Gastrocnemius medialis (tissue), 4 donors: ENCODE measurements around the gene AGXT. TPM values are rescaled to one million over a fixed set of nuclear protein-coding genes. Genes with fewer than 3 reads are reported as not detected.

Source experiments
- ATAC-seq, 2 donors: fragments of 150-250 bp; one replicate each; pipeline ENCODE4 v1.9.1; 2016
- DNase-seq, 2 donors: peaks; one replicate each; pipeline ENCODE4 v3.0.0-alpha.2; 2019
- H3K27ac ChIP-seq, 4 donors: fragments of 200-600 bp; sonication (generic); 1 replicate in 1 of 4; 2 replicates in 3 of 4; pipeline ENCODE4 v1.5.1; 2016 to 2018; ENCODE audit warnings: mild to moderate bottlenecking in 2 of 4, moderate library complexity in 1 of 4
- H3K27me3 ChIP-seq, 3 donors: fragments of 200-600 bp; sonication (generic) in 2 of 3; 1 replicate in 1 of 3; 2 replicates in 2 of 3; pipeline versions ENCODE4 v1.5.1 to v1.6.0; 2016 to 2019; ENCODE audit warnings: mild to moderate bottlenecking in 1 of 3, moderate library complexity in 1 of 3
- H3K36me3 ChIP-seq, 2 donors: fragments of 200-600 bp; sonication (generic) in 1 of 2; one replicate each; pipeline ENCODE4 v1.5.1; 2017 to 2018
- H3K4me1 ChIP-seq, 2 donors: fragments of 200-600 bp; sonication (generic) in 1 of 2; one replicate each; pipeline ENCODE4 v1.5.1; 2016 to 2017; ENCODE audit warnings: mild to moderate bottlenecking in 2 of 2
- H3K4me3 ChIP-seq, 4 donors: fragments of 200-600 bp; sonication (generic) in 3 of 4; 1 replicate in 1 of 4; 2 replicates in 3 of 4; pipeline ENCODE4 v1.5.1; 2016 to 2019; ENCODE audit warnings: mild to moderate bottlenecking in 2 of 4
- H3K9me3 ChIP-seq, 3 donors: fragments of 200-600 bp; sonication (generic) in 2 of 3; 1 replicate in 1 of 3; 2 replicates in 2 of 3; pipeline ENCODE4 v1.5.1; 2016 to 2019
- CTCF ChIP-seq, 5 experiments: fragments of 450-650 bp in 3 of 5; fragments of 200-600 bp in 2 of 5; sonication (generic) in 2 of 5; IDR thresholded peaks in 4 of 5; conservative IDR thresholded peaks in 1 of 5; 1 replicate in 4 of 5; 2 replicates in 1 of 5; pipeline ENCODE4 v1.5.1; 2016 to 2019; ENCODE audit warnings: antibody characterized with exemption in 5 of 5, mild to moderate bottlenecking in 3 of 5, moderate library complexity in 3 of 5
- POLR2A ChIP-seq, 2 donors: fragments of 450-650 bp; IDR thresholded peaks; one replicate each; pipeline ENCODE4 v1.6.1; 2017; ENCODE audit warnings: antibody characterized with exemption in 2 of 2, mild to moderate bottlenecking in 2 of 2, moderate library complexity in 2 of 2
- in situ Hi-C, 4 donors: fragments of 200-750 bp; cut with MboI; loops; one replicate each; pipeline versions ENCODE4 v1.15.0 to v1.8.0; 2017; ENCODE audit warnings: low sequenced_read_pairs in 4 of 4
- intact Hi-C: fragments of 100-400 bp; cut with DNase I; formaldehyde crosslinking; loops from one replicate; pipeline ENCODE4 v1.15.1; 2023; ENCODE audit warnings: low total_unique reads
- total RNA-seq, 4 donors: library from RNA; depleted of rRNA; stranded (reverse); fragments of >200 nt; gene quantifications; one replicate each; pipeline versions ENCODE4 v1.1.0 to v1.2.3, GENCODE V29; 2016

AGXT gene
- total RNA-seq, 4 donors from 2014 or later: 1.7 to 3.3 TPM; not detected in 2

GRCh38 chr2:240898731-240899467 is 30.3 kb downstream of the AGXT start:
- DNase-seq (peak in 1 of 2 donors; percentile 23), ATAC-seq (peak; percentile 71 to 75)
- Histone ChIP-seq H3K27me3 (no peaks in the 10 kb centered on the region), H3K4me1 (peaks cover 6 to 12% of the 10 kb centered on the region in 2 donors), H3K27ac (peak overlapping the region in 3 of 4 donors; percentile 25 to 46 (median 39)), H3K9me3 (no peaks in the 10 kb centered on the region), H3K4me3 (no peak overlapping the region), H3K36me3 (no peaks in the 10 kb centered on the region)
- no peak for TF ChIP-seq CTCF (IDR thresholded peaks at IDR 0.05 in 4 of 5, conservative IDR thresholded peaks at IDR 0.05 in 1 of 5)
- no peak for TF ChIP-seq POLR2A (IDR thresholded peaks at IDR 0.05)
- intact Hi-C loops: no loop called here
- in situ Hi-C loops: no loop called here

GRCh38 chr2:240899468-240899865 is 30.8 kb downstream of the AGXT start:
- no peak for ATAC-seq
- Histone ChIP-seq H3K4me3 (no peak overlapping the region), H3K27me3 (no peaks in the 10 kb centered on the region), H3K9me3 (no peaks in the 10 kb centered on the region), H3K36me3 (no peaks in the 10 kb centered on the region), H3K27ac (no peak overlapping the region), H3K4me1 (peaks cover 6 to 12% of the 10 kb centered on the region in 2 donors)
- TF ChIP-seq POLR2A (IDR thresholded peaks at IDR 0.05): no peak
- TF ChIP-seq CTCF (IDR thresholded peaks at IDR 0.05 in 4 of 5, conservative IDR thresholded peaks at IDR 0.05 in 1 of 5): no peak
- in situ Hi-C loops (no loop called here), intact Hi-C loops (no loop called here)
- no peak for DNase-seq

- ATAC-seq (no peak), DNase-seq (no peak)
Observed at GRCh38 chr2:240900141-240900860, 31.7 kb downstream of the AGXT start.

GRCh38 chr2:240901986-240902614 is 33.5 kb downstream of the AGXT start:
- no peak overlapping the region for H3K27ac ChIP-seq
- H3K36me3 ChIP-seq: no peaks in the 10 kb centered on the region
- intact Hi-C loops (no loop called here), in situ Hi-C loops (no loop called here)
- ATAC-seq (no peak), DNase-seq (no peak)
- TF ChIP-seq POLR2A (IDR thresholded peaks at IDR 0.05): no peak
- TF ChIP-seq CTCF (IDR thresholded peaks at IDR 0.05 in 4 of 5, conservative IDR thresholded peaks at IDR 0.05 in 1 of 5): no peak
- H3K4me1 ChIP-seq: peaks cover 6 to 12% of the 10 kb centered on the region in 2 donors
- H3K4me3 ChIP-seq: no peak overlapping the region
- H3K9me3 ChIP-seq: no peaks in the 10 kb centered on the region
- H3K27me3 ChIP-seq: peaks cover 0 to under 1% (median 0%) of the 10 kb centered on the region in 3 donors

More at GRCh38 chr2:240900141-240900860, 31.7 kb downstream of the AGXT start:
- in situ Hi-C loops: no loop called here
- Histone ChIP-seq H3K36me3 (no peaks in the 10 kb centered on the region), H3K27me3 (no peaks in the 10 kb centered on the region), H3K9me3 (no peaks in the 10 kb centered on the region), H3K4me3 (no peak overlapping the region), H3K27ac (no peak overlapping the region), H3K4me1 (peaks cover 6 to 12% of the 10 kb centered on the region in 2 donors)
- TF ChIP-seq POLR2A (IDR thresholded peaks at IDR 0.05) (no peak), CTCF (IDR thresholded peaks at IDR 0.05 in 4 of 5, conservative IDR thresholded peaks at IDR 0.05 in 1 of 5) (no peak)
- intact Hi-C loops: no loop called here
